Stimulated activated CD4-positive, alpha-beta T cell treated with anti-CD3 and anti-CD28 coated beads, Interleukin-4, amount 100 ng/mL, for 4 hours (primary cell): Measurements from ENCODE around the gene SMIM36.
"Not testable (repeated sequence)": the region's sequence is repeated elsewhere in the genome, so short reads cannot be mapped to it uniquely, and the experiment has no call there.

Source experiments
- DNase-seq, 2 experiments: peaks; one replicate each; pipeline ENCODE4 v3.0.0-alpha.2; 2020

The SMIM36 gene

GRCh38 chr17:55410722-55411462 is 100.4 kb downstream of the SMIM36 start:
- no peak for DNase-seq

DNA sequence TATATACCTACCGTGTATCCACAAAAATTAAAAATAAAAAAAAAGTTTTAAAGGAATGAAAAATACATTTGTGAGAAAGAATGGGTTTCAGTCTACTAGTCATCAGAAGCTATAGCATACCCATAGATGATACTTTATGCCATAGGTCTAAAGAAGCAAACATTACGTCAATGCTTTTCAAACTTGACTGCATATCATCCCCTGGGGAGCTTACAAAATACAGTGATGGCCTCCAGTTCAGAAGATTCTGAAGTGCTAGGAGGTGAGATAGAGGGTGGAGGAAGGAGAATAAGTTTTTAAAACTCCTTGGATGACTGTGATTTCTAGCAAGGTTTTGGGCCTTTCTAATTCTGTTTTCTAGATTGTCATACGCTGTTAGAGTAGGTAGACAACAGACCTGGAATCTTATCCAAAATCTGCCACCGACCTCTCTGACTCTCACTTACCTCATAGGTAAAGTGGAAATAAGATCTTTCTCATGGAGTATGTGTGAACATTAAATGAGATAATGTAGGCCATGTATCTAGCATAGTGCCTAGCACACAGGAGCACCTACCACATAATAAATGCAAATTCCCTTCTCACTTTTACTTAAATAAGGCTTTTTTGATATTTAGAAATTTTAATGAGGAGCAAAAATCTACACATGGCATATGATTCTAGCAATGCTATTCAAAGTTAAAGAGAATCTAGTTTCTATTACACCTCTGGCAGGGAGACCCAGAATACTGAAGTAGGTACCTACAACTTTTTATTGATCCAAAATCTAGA is 102.0 kb downstream of the SMIM36 start:
- no peak for DNase-seq

DNA sequence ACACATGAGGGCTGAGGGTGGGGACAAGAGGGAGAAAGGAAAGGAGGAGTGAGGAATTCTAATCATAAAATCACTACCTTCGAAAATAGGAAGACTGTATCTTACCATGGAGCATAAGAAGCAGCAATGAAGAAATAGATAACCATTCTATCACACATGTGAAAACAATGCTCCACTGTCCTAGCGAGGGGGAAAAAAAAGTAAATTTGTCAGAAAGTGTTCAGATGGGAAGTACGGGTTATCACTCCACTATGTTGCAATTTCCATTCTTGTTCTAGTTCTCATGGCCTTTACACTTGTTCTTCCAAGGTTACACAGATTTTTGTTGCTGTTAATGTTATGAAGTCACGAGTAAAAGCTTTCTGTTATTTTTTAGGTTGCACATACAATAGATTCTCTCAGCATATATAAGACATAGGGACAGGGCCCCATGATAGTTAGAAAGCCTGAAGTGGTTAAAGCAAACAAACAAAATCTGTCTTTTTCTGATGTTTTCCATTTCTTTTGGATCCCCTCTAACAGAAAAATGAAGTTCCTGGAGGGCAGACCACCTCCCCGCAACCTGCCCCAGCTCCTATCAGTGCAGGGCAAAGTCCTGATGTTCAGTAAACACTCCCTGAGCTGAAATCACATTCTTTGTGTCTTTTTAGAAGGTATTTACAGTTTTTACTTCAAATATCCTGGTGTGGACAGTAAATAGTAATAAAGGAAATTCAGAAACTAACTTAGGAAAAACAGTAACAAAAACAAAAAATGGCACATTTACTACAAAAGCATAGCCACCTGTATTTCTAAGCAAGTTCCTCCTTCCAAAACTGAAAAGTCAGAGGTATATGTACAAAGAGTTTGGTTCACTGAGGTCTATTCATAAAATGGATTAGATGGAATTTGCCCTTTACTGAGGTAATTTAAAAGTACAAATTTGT is 103.3 kb downstream of the SMIM36 start:
- no peak for DNase-seq

DNA sequence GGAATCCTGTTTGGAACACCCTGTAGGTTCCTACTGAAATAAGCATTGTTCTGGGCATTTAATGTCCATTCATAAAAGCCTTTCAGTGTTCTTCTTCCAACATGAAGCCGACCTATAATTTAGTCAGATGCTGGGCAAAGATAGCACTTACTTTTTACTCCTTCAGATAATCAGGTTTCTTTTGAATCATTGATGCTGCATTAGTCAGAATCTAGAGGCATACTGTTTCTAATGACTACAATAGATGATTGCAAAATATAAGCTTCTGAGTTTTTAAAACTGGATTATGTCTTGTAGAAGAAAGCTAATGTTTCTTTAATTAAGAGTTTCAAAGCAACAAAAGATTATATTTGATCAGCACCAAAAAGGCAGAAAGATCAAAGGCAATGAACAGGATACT is 105.7 kb downstream of the SMIM36 start:
- DNase-seq = no peak

DNA sequence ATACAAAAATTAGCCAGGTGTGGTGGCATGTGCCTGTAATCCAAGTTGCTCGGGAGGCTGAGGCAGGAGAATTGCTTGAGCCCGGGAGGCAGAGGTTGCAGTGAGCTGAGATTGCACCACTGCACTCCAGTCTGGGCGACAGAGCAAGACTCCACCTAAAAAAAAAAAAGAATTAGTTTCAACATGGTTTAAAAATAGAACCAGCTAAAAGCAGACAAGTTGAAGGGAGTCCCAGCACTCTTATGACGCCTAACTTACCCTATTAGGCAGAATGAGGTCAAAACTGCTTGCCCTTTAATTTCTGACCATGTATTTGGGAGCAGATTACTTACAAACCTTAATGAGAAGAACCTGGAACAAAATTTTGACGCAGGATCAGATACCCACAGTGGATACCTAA is 107.1 kb downstream of the SMIM36 start:
- not testable (repeated sequence) for DNase-seq

DNA sequence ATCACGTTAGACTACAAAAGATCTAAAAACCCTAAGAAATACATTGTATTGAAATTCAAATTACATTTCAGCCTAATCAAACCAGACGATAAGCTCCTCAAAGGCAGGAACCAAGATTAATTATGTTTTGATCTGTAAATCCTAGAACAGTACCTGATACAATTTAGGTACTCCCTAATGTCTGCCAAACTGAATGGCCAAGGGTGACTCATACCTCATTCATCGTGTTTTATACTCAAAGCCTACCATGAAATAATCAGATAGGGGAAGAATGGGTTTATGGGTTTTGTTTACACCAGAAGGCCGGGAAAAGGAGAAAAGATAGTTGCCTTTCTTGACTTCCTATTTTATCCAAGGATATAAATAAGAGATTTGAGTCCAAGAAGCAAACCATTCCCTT is 108.9 kb downstream of the SMIM36 start:
- no peak for DNase-seq
